Stimulated activated CD8-positive, alpha-beta memory T cell treated with anti-CD3 and anti-CD28 coated beads, Interleukin-4, amount 100 ng/mL, for 24 hours (primary cell): Measurements from ENCODE around the gene TMC1.

Source experiments
- DNase-seq: peaks from one replicate; pipeline ENCODE4 v3.0.0-alpha.2; 2020; ENCODE audit warnings: low read depth

TMC1 gene

GRCh38 chr9:72575666-72576065, 54.3 kb downstream of the TMC1 start:
- no peak for DNase-seq

DNA sequence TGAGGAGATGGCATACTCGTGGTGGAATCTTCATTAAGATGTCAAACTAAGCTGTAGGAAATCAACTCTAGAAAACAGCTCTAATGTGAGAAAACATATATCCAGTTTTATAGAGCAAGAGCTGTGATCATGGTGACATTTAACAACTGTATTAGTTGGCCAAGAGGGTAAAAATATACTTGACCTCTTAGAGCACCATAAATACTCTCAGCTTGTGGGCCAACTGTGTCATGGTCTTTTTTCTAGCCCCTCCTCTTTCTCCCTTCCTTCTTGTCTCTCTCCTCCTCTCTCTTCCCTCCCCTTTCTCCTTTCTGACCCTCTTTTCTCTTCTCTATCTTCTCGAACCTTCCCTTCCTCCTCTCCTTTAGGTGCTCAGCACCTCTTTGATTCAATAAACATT, 54.7 kb downstream of the TMC1 start:
- no peak for DNase-seq

DNA sequence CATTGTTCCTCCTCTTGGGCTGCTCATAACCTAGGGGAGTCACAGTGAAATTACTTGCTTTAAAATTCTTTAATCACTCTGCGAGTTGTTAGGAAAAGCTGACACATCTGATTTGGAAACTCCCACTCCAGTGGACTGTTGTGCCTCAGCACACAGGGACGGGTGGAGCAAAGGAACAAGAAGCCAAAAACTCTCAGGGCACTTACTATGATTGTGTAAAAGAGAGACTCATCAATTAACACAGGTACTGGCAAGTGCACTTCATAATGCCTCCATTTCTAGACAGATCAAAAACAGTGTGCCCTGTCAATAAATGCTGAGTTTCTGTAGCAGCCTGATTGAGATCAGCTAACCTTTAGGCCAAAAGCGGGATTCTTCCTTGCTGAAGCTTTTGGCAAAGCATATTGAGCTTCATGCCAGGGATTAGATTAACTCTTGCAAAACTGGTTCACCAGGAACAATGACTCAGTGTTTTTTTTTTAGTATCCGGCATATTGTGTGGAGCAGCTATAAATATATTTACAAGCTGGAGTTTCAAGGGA, 55.9 kb downstream of the TMC1 start:
- DNase-seq = no peak

GRCh38 chr9:72579190-72579589, 57.8 kb downstream of the TMC1 start:
- no peak for DNase-seq

DNA sequence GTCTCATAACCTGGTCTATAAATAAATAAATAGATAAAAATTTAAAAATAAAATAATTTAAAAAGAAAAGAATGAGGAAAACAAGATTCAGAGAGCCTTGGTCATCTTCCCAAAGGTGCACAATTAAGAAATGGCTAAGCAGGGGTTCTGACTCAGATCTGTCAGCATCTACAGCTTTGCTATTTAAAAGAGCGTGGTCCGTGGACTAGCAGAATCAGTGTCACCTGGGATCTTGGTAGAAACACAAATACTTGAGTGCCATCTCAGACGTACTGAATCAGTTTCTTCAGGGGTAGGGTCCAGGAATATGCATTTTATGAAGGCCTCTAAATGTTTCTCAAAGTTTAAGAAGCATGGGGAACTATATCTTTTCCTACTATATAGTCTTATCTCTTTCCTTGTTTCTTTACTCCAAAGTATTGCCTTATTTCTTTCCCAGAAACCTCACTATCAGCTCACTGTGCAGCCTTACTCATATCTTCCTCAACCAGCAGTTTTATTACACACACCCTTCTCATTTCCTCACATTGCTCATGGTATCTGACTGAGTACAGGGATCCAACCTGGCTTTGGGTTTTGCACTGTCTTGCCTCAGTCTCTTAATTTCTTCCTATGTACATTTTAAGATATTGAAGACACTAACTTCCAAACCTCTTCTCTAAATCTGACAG, 58.6 kb downstream of the TMC1 start:
- DNase-seq = no peak

DNA sequence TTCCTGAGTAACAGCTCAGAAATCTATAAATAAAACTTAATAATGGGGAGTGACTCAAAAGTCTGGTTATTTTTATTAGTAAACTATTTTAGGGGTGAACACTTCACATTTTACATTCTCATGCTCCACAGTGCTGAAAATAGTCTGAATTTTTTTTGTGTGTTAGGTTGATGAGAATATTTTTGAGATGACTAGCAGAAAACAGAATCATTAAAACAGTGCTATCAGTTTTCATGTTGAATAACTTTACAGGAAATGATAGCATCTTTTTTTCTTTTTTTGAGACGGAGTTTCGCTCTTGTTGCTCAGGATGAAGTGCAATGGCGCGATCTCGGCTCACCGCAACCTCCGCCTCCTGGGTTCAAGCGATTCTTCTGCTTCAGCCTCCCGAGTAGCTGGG, 60.3 kb downstream of the TMC1 start:
- DNase-seq = no peak

DNA sequence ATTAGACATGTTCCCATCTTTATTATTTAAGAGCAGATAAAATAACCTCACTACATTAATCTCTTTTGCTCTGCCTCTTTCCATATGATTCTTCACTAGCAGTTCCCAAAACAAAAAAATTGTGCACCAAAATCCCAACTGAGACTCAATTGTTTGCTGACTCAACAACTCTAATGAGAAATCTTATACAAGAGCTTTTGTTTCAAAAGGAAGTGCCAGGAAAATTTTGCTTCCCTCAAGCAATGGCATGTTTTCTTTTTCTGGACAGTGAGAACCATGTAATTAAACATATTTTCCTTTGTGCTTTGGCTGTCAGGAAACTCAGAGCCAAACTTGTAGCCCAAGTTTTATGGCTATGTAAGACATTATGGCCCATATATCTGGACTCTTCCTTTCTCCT, 62.0 kb downstream of the TMC1 start:
- DNase-seq = no peak

DNA sequence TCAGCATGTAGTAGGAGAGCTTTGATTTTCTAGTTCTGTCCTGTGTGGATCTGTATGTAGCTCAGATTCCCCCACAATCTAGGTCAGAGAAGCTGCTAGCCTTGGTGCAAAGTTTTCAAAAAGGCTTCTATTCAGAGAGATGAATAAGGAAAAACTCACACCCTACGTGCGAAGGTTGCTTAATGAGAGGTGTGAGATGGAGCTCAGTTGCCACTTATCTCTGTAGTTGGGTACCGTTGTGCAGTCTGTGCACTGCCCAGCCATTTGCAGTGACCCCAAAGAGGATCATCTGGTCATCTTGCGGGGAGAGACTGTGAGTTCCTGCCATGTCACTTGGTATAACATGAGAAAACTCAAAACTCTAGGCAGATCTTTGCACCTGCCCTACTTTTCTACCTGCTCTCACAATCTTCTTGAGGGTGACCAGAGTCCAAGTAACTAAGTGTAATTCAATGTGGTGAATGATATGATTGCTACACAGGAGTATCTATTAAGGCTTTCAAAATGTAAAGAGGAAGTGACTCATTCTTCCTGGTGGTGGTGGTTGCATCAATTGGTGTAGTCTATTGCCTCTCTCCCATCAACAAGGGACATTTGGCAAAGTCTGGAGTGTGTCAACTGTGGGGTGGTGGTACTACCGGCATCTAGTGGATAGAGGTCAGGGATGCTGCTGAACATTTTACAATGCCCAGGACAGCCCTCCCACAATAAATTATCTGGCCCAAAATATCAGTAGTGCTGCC, 65.2 kb downstream of the TMC1 start:
- DNase-seq = no peak

DNA sequence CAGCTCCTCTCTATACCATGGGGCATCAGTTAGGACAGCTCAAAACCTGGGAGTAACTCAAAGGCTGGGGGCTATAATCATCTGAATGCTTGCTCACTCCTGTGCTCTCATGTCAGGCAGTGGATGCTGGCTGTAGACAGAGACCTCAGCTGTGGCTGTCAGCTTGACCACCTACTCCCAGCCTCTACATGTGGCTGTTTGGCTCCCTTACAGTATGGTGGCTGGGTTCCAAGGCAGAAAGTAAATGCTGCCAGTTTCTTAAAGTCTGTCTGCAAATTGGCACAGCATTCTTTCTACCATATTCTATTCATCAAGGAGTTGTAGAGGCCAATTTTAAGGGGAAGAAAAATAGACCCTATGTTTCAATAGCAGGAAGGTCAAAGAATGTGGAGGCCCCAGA, 66.9 kb downstream of the TMC1 start:
- no peak for DNase-seq

DNA sequence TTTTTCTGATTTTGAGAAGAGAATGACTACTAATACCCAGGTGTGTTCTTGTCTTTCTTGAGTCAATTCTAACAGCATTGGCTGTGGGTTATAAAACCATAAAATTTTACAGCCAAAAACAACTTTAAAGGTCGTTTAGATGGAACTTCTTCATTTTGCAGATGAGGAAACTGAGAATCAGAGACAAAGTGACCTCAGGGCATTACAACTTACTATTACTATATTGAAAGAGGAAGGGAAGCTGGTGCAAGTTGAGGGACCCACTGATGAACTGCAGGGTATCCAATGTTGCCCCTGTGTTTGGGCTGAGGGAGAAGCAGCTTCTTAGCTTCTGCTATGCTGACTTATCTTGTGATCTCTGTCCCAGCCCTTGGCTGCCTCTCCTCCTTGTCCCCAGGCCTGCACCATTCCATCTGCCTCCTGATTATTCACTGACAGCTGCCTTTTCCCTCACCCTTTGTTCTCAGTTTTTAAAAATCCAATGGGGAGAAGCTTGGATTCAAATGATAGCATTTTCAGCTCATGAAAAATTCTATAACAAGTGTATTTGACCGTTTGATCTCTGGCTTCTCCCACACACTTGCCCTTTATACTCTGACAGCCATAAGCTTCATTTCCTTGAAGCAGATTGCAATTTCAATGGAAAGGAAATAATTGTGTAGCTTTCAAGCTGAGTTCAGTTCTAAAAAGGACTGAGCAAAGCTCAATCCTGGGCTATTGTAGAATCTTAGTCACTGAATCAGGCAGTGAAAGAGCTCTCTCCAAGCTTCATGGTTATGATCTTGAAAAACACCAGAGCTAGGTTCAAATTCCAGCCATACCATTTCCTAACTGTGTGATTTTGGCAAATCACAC, 68.5 kb downstream of the TMC1 start:
- no peak for DNase-seq

DNA sequence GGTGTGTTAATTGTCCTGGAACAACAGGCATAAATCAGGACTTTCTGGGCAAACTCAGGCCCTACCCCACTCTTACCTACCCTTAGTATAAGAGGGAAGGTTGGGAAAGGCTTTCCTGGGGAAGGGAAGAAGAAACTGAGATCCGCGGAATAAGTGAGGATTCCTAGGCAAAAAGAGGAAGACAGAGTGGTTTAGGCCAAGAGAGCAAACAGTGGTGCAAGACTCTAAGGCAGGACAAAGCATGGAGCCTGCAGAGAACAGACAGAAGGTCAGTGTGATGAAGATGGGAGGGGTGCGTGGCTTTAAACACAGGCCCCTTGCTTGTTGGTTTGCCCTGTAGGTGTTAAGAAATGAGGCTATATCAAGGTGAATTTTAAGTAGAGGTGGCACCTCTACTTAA, 69.4 kb downstream of the TMC1 start:
- DNase-seq = no peak

GRCh38 chr9:72592502-72593403, 71.3 kb downstream of the TMC1 start:
- no peak for DNase-seq

DNA sequence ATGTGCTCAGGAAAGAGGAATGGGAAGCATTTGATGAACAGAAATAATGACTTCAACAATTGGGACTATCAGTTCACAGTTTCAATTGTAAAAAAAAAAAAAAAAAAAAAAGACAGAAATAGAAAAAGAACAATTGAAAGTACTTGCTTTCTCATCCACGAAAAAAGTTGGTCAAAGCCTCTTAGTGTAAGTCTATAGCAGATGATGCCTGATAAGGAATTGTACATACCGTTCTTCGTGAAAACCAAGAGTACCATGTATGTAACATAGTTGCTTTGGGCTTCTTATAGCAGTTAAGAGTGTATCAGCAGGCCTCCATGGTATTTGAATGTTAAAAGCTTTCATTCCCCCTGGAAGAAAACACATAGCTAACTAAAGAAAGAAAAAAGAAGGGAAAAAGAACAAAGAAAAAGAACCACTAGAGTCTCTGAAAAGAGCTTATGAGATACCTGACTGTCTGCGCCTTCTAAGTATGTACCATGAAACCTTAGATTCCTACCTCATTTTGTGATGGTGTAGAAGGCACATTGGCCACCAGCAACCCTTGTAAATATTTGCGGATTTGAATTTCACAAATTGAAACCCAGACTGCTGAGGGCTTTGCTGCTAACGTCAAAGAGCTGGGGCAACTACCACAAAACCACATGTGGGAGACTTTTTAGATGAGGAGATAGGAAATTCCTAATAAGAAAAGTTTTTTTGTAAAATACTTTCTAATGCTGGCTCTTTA, 75.2 kb downstream of the TMC1 start:
- no peak for DNase-seq

DNA sequence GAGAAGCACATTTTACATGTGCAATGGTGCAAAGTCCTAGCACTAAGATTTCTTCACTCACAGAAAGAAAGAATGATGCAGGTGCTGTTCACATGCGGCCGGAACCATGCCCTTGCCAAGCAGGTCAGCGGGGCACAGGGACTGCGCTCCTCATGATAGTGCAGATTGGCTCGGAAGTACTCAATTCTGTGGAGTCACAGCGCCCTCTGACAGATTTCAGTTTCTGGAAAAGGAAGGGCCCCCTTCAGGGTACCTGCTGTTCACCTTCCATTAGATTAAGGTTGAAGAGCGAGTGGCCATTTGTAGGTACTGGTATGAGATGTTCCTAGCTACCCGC, 75.7 kb downstream of the TMC1 start:
- no peak for DNase-seq

DNA sequence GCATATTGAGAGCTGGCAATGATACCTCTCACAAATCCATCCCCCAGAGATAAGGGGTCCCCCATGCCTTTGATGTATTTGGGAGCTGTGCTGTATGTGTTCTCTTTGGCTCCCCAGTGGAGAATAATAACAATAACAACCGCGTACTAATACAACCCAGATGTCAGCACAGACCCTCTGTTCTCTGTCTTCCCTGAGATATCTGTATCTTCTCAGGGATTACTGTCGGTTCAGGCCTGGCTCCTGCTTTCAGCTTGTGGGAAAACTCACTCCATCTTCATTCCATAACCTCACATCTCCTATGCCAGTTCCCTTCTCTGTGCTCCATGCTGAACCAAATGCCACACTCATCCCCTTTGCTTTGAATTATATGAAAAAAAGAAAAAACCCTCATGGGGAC, 76.2 kb downstream of the TMC1 start:
- DNase-seq = no peak

GRCh38 chr9:72598639-72599038, 77.2 kb downstream of the TMC1 start:
- DNase-seq = no peak

- no peak for DNase-seq
Measured at GRCh38 chr9:72599874-72600534, 78.6 kb downstream of the TMC1 start.

GRCh38 chr9:72600671-72601070, 79.3 kb downstream of the TMC1 start:
- no peak for DNase-seq

DNA sequence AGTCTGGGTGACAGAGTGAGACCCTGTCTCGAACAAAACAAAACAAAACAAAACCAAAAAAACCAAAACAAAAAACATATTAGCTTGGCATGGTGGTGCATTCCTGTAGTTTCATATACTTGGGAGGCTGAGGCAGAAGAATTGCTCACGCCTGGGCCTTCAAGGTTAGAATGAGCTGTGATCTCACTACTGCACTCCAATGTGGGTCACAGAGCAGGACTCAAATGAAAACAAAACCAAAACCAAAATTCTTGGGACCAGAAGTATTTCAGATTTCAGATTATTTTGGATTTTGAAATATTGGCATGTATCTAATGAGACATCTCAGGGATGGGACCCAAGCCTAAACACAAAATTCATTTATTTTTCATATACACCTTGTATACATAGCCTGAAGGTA, 80.2 kb downstream of the TMC1 start:
- DNase-seq = no peak

DNA sequence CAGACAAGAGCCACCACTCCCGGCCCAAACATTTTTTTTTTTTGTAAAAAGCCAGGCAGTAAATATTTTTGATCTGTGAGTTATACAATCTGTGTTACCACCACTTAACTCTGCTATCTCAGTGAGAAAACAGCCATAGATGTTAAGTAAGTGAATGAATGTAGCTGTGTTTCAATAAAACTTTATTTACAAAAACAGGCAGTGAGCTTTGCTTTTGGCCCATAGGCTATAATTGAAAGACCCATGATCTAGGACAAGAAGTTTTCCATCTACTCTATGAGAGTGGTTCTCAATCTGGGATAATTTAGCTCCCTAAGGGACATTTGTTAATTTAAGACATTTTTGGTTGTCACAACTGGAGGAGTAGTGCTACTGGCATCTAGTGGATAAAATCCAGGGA, 91.0 kb downstream of the TMC1 start:
- DNase-seq = no peak

DNA sequence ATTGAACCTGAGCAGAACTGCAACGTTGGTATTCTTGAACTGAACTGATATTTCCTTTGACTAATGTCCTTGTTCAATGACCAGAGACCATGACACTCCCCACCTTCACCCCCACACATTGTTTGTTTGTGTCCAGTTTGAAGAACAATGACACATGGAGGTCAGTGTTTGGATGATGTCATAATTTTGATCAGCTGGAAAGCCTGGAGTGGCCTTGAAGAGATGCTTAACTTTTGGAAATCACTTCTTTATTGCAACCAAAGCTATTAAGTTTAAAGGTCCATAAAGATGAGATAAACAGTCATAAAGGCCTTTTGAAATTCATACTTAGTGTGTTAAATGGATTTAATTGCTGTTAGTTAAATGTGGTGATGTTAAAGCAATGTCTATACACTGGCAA, 92.7 kb downstream of the TMC1 start:
- no peak for DNase-seq
